ENCODE data around the gene FAM98A.

- TF ChIP-seq CTCF (IDR thresholded peaks at IDR 0.05) (no peak), POLR2A (IDR thresholded peaks at IDR 0.05) (no peak)
Observed at GRCh38 chr2:33589444-33589843, 9.7 kb downstream of the FAM98A start.

All from adrenal gland (tissue), 5 donors.